HL-60 (cell line): ENCODE measurements around the gene CLSTN2.

Experiments
- DNase-seq, 2 experiments: peaks; one replicate each; pipeline ENCODE4 v3.0.0-alpha.2; 2010 to 2020; ENCODE audit warnings: low read depth in 1 of 2, low spot score in 1 of 2
- H3K27ac ChIP-seq: fragments of 250-450 bp; sonication (Bioruptor Pico); replicated peaks from 2 replicates; pipeline ENCODE4 v1.5.1; 2020; ENCODE audit warnings: mild to moderate bottlenecking, moderate library complexity
- H3K27me3 ChIP-seq: fragments of 250-450 bp; sonication (Bioruptor Pico); 2 replicates; pipeline ENCODE4 v1.5.1; 2021; ENCODE audit warnings: mild to moderate bottlenecking, moderate library complexity; ENCODE audit not compliant: insufficient read depth, poor library complexity, severe bottlenecking
- H3K4me3 ChIP-seq: replicated peaks from 2 replicates; pipeline ENCODE4 v1.5.1; 2011; ENCODE audit warnings: mild to moderate bottlenecking, control low read depth, low read length; ENCODE audit not compliant: insufficient read depth
- CTCF ChIP-seq: IDR thresholded peaks from one replicate; pipeline ENCODE4 v1.5.1; 2011; ENCODE audit warnings: low read length, control low read depth, inconsistent platforms; ENCODE audit not compliant: insufficient read depth
- GABPA ChIP-seq: IDR thresholded peaks from 2 replicates; pipeline ENCODE4 v1.6.1; 2012; ENCODE audit warnings: low read depth
- POLR2AphosphoS5 ChIP-seq: IDR thresholded peaks from 2 replicates; pipeline ENCODE4 v1.6.1; 2012; ENCODE audit warnings: low read depth
- REST ChIP-seq: IDR thresholded peaks from 2 replicates; pipeline ENCODE4 v1.6.1; 2012; ENCODE audit warnings: low read depth; ENCODE audit not compliant: insufficient replicate concordance
- SPI1 ChIP-seq: IDR thresholded peaks from 2 replicates; pipeline ENCODE4 v1.6.1; 2012; ENCODE audit warnings: low read depth, mild to moderate bottlenecking, borderline replicate concordance

CLSTN2 gene

DNA sequence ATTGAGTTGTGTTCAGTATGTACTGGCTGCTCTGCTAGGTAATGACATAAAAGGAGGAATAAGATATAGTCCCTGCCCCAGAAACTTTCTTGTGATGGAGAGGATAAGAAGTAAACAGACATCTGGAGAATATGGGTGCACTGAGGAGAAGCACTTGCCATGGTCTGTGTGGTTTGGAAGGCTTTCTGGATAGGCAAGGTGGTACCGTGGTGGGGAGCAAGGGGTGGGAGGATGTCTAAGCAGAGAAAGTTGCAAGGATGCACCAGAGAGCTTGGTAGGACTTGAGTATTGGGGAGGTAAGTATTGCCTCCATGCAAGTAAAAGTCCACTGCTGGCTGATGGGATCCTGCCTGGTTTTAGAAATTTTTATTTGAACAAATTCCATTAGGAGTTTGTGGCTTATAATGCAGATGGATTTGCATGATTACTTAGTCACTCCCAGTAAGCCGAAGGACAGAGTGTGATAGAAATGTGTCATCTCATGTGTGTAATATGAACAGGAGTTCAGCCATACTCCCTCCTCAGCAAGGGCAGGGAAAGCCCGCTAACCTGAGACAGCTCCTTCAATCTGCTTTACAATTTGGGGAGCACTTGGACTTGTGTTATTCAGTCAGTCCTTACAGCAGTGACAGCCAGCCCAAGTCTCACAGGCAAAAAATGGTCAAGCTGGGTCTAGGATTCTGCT lies 53.6 kb downstream of the CLSTN2 start:
- DNase-seq, result no peak

DNA sequence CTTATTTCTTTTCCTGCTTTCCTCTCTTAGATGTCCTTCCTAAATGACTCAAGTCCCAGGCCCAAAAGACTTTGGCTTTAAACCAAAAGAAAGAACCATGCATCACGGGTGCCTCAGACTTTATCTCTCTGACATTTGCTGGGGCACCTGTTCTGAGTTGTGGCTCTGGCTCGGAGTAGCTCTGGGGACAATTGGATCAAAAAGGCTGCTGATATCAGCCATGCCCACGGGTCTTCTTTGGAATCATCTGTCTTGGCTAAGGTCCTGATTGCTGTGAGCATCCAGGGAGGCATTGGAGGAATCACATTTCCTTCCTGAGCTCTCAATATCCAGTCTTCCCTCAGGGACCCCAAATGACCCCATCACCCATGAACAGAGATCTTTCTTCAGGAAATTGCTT lies 59.9 kb downstream of the CLSTN2 start:
- no peak for DNase-seq
- Histone ChIP-seq H3K4me3 (no peak overlapping the region), H3K27ac (no peak overlapping the region), H3K27me3 (no peaks in the 10 kb centered on the region)
- no peak for TF ChIP-seq CTCF
- TF ChIP-seq REST, result no peak
- no peak for TF ChIP-seq GABPA

More for the DNA sequence above, 53.6 kb downstream of the CLSTN2 start:
- no peak overlapping the region for H3K4me3 ChIP-seq
- TF ChIP-seq REST (no peak), GABPA (no peak), SPI1 (no peak), POLR2AphosphoS5 (no peak), CTCF (no peak)
- H3K27ac ChIP-seq, result no peak overlapping the region
- H3K27me3 ChIP-seq, result no peaks in the 10 kb centered on the region

GRCh38 chr3:140004271-140004670 lies 69.3 kb downstream of the CLSTN2 start:
- Histone ChIP-seq H3K4me3 (no peak overlapping the region), H3K27ac (no peak overlapping the region), H3K27me3 (no peaks in the 10 kb centered on the region)
- no peak for DNase-seq
- TF ChIP-seq POLR2AphosphoS5, result no peak
- no peak for TF ChIP-seq SPI1
- TF ChIP-seq CTCF, result no peak
- no peak for TF ChIP-seq GABPA
- no peak for TF ChIP-seq REST
